ENCODE measurements around the gene TTC7B. TPM values are rescaled to one million over a fixed set of nuclear protein-coding genes. Genes with fewer than 3 reads are reported as not detected.

Gene TTC7B
- total RNA-seq, 1 experiment from 2014 or later, result 24.2 TPM

DNA sequence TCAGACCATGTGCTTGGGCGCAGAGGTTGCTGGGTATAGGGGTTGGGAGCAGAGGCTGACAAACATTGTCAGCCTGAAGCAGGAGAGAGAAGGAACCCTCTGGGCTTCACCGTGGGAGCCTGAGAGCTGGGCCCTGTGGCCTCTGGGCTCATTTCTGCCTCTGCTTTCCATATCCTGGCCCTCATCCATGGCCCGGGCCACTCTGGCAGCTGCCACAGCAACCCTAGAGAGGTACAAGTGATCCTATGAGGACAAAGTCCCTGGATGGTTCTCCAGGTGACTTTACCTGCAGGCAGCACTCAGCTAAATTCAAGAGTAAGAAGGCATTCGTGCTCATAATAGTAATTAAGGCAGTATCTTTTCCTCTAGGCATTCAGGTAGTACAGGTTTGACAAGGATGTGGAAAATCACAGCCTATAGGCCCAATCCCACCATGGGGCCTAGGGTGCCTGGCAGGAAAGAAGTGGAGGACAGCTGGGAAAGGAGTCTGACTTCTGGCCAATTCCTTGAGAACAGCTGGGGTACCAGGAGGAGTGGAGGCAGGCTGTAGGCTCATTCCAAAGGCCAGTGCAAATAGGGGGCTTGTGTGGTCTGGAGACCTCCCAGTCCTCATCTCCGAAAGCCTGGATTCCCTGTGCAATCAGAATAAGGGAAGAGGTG, 3.6 kb upstream of the TTC7B start:
- Histone ChIP-seq H3K27me3 (replicated peaks) (no peaks in the 10 kb centered on the region), H3K27ac (no peak overlapping the region), H3K4me3 (no peak overlapping the region), H3K36me3 (no peaks in the 10 kb centered on the region), H3K9me3 (replicated peaks) (0 out of 2 replicates have a peak, but pooled peaks cover 2% of the 10 kb centered on the region), H3K4me1 (replicated peaks) (peaks cover 6% of the 10 kb centered on the region)
- DNase-seq (ENCODE audit: low read depth in 1 of 2, low spot score in 2 of 2), result no peak

DNA sequence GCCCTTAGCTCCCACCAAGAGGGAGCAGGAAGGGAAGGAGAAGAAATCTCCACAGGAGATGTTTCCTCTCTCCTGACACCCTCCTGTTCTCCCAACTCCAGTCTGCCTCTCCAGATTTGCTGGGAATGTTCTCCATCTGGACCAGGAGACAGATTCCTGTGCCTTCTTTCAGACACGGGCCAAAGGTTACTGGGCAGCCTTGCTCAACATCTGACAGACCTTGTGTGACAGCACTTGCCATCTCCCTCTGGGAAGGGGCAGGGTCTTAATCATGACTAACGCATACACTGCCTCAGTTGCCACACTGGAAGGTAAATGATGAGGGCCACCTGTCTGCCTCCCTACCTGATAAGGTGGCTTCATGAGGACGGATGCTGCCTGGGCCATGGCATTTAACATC, 2.5 kb upstream of the TTC7B start:
- Histone ChIP-seq H3K36me3 (no peaks in the 10 kb centered on the region), H3K27me3 (replicated peaks) (no peaks in the 10 kb centered on the region), H3K27ac (no peak overlapping the region), H3K4me3 (no peak overlapping the region), H3K9me3 (replicated peaks) (no peaks in the 10 kb centered on the region), H3K4me1 (replicated peaks) (peaks cover 6% of the 10 kb centered on the region)
- no peak for DNase-seq (ENCODE audit: low read depth in 1 of 2, low spot score in 2 of 2)

DNA sequence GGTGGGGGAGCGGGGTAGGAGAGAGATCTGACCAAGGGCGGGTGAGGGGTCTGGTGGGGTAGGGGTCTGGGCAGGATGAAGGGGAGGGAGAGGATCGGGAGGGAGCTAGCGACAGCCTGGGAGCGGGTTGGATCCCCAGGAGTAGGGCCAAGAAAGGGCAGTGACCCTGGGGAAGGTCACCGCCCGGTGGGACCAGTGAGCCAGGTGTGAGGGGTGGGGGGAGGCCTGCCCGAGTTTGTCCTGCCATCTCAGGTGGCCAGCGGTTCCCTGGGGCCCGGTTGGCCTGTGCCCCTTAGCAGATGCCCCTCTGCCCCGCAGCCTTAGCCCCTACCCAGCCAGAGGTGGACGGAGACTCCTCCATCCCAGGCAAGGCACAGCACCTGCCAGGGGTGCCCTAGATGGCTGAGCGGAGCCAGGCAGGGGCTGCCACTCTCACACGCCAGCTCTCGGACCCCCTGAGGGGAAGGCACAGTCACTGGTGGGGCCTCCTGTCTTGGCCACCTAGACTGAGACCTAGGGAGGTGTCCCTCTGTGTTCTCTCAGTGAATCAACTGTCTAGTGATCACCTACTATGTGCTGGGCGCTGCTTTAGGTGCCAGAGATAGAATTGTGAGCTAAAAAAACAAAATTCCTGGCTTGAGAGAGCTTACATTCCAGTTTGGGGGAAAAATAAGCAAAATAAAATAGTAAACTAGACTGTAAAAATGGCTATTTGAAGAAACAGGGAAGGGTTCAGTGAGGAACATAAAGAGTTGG, 629 bp upstream of the TTC7B start:
- Histone ChIP-seq H3K27ac (no peak overlapping the region), H3K9me3 (replicated peaks) (no peaks in the 10 kb centered on the region), H3K36me3 (no peaks in the 10 kb centered on the region), H3K27me3 (replicated peaks) (no peaks in the 10 kb centered on the region), H3K4me1 (replicated peaks) (peaks cover 6% of the 10 kb centered on the region), H3K4me3 (no peak overlapping the region)
- DNase-seq (ENCODE audit: low read depth in 1 of 2, low spot score in 2 of 2), result no peak

GRCh38 chr14:90815572-90815821, 733 bp downstream of the TTC7B start:
- Histone ChIP-seq H3K27ac (no peak overlapping the region), H3K9me3 (replicated peaks) (no peaks in the 10 kb centered on the region), H3K27me3 (replicated peaks) (no peaks in the 10 kb centered on the region), H3K4me1 (replicated peaks) (peaks cover 6% of the 10 kb centered on the region), H3K36me3 (no peaks in the 10 kb centered on the region), H3K4me3 (peak overlapping the region; percentile 53)
- no peak for DNase-seq (ENCODE audit: low read depth in 1 of 2, low spot score in 2 of 2)

DNA sequence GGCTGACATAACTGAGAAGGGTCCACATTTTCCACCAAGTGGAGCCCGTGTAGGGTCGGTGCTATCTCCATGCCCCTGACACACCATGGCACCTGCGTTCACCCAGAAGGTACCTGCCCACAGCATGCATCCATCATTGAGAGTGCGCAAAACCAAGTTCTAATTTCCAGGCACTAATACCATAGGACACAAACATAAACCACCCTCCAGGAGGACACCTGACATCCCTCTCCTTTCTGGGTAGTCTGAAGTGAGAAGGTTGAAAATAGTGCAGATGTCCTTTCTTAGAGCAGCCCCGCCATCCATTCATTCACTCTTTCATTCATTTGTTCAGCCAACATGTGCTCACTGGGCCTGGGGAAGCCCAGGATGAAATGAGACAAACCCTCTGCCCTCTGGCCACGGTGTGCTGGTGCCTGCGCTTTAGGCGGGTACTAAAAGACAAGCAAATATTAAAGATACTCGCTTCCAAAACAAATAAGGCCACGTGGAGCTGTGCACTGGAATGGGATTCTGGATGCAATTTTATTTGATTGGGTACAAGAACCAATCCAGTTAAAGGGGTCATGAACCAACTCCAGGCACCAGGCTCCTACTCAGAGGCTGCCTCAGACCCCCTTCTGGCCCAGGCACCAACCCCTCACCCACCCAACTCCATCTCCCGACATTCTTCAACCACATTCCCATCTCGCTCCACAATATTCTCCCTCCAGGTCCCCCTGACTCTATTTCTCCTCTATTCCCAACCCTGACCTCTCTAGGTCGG, 1.2 kb downstream of the TTC7B start:
- H3K4me1 ChIP-seq (replicated peaks), result peaks cover 6% of the 10 kb centered on the region
- H3K9me3 ChIP-seq (replicated peaks), result no peaks in the 10 kb centered on the region
- no peaks in the 10 kb centered on the region for H3K36me3 ChIP-seq
- H3K4me3 ChIP-seq, result peak overlapping the region; percentile 53
- no peaks in the 10 kb centered on the region for H3K27me3 ChIP-seq (replicated peaks)
- DNase-seq (ENCODE audit: low read depth in 1 of 2, low spot score in 2 of 2), result no peak
- no peak overlapping the region for H3K27ac ChIP-seq

GRCh38 chr14:90813442-90813841, 2.8 kb downstream of the TTC7B start:
- no peak for DNase-seq (ENCODE audit: low read depth in 1 of 2, low spot score in 2 of 2)
- no peak overlapping the region for H3K4me3 ChIP-seq
- no peaks in the 10 kb centered on the region for H3K9me3 ChIP-seq (replicated peaks)
- H3K27ac ChIP-seq, result no peak overlapping the region
- no peaks in the 10 kb centered on the region for H3K36me3 ChIP-seq
- H3K27me3 ChIP-seq (replicated peaks), result no peaks in the 10 kb centered on the region
- peaks cover 6% of the 10 kb centered on the region for H3K4me1 ChIP-seq (replicated peaks)

- peaks cover 6% of the 10 kb centered on the region for H3K4me1 ChIP-seq (replicated peaks)
- no peaks in the 10 kb centered on the region for H3K9me3 ChIP-seq (replicated peaks)
- no peaks in the 10 kb centered on the region for H3K27me3 ChIP-seq (replicated peaks)
- H3K4me3 ChIP-seq, result no peak overlapping the region
- H3K36me3 ChIP-seq, result no peaks in the 10 kb centered on the region
- DNase-seq (ENCODE audit: low read depth in 1 of 2, low spot score in 2 of 2), result no peak
- H3K27ac ChIP-seq, result no peak overlapping the region
Observed at GRCh38 chr14:90812109-90812508, 4.1 kb downstream of the TTC7B start.

- H3K4me1 ChIP-seq (replicated peaks), result peaks cover 6% of the 10 kb centered on the region
- H3K4me3 ChIP-seq, result no peak overlapping the region
- DNase-seq (ENCODE audit: low read depth in 1 of 2, low spot score in 2 of 2), result no peak
- H3K27ac ChIP-seq, result no peak overlapping the region
- H3K36me3 ChIP-seq, result no peaks in the 10 kb centered on the region
- H3K9me3 ChIP-seq (replicated peaks), result no peaks in the 10 kb centered on the region
- no peaks in the 10 kb centered on the region for H3K27me3 ChIP-seq (replicated peaks)
Observed at GRCh38 chr14:90811641-90812040, 4.6 kb downstream of the TTC7B start.

- H3K27me3 ChIP-seq (replicated peaks), result no peaks in the 10 kb centered on the region
- H3K4me1 ChIP-seq (replicated peaks), result peaks cover 6% of the 10 kb centered on the region
- no peak for DNase-seq (ENCODE audit: low read depth in 1 of 2, low spot score in 2 of 2)
- no peak overlapping the region for H3K4me3 ChIP-seq
- no peak overlapping the region for H3K27ac ChIP-seq
- no peaks in the 10 kb centered on the region for H3K36me3 ChIP-seq
- H3K9me3 ChIP-seq (replicated peaks), result no peaks in the 10 kb centered on the region
Observed at GRCh38 chr14:90810806-90811205, 5.4 kb downstream of the TTC7B start.

GRCh38 chr14:90809530-90810312, 6.5 kb downstream of the TTC7B start:
- H3K36me3 ChIP-seq, result no peaks in the 10 kb centered on the region
- H3K4me1 ChIP-seq (replicated peaks), result no peaks in the 10 kb centered on the region
- H3K27ac ChIP-seq, result no peak overlapping the region
- DNase-seq (ENCODE audit: low read depth in 1 of 2, low spot score in 2 of 2), result no peak
- H3K4me3 ChIP-seq, result no peak overlapping the region
- H3K9me3 ChIP-seq (replicated peaks), result no peaks in the 10 kb centered on the region
- no peaks in the 10 kb centered on the region for H3K27me3 ChIP-seq (replicated peaks)

GRCh38 chr14:90808759-90809529, 7.3 kb downstream of the TTC7B start:
- Histone ChIP-seq H3K27ac (no peak overlapping the region), H3K9me3 (replicated peaks) (no peaks in the 10 kb centered on the region)

GRCh38 chr14:90807060-90807459, 9.2 kb downstream of the TTC7B start:
- DNase-seq (ENCODE audit: low read depth in 1 of 2, low spot score in 2 of 2), result no peak
- Histone ChIP-seq H3K4me3 (no peak overlapping the region), H3K36me3 (no peaks in the 10 kb centered on the region), H3K4me1 (replicated peaks) (no peaks in the 10 kb centered on the region), H3K9me3 (replicated peaks) (no peaks in the 10 kb centered on the region), H3K27me3 (replicated peaks) (no peaks in the 10 kb centered on the region), H3K27ac (no peak overlapping the region)

More at GRCh38 chr14:90808759-90809529, 7.3 kb downstream of the TTC7B start:
- Histone ChIP-seq H3K4me3 (no peak overlapping the region), H3K27me3 (replicated peaks) (no peaks in the 10 kb centered on the region), H3K36me3 (no peaks in the 10 kb centered on the region), H3K4me1 (replicated peaks) (no peaks in the 10 kb centered on the region)
- DNase-seq (ENCODE audit: low read depth in 1 of 2, low spot score in 2 of 2), result no peak
